Measurements from ENCODE around the gene CTAGE6. TPM values are rescaled to one million over a fixed set of nuclear protein-coding genes. Genes with fewer than 3 reads are reported as not detected.
"Not testable (repeated sequence)": the region's sequence is repeated elsewhere in the genome, so short reads cannot be mapped to it uniquely, and the experiment has no call there.

Gene CTAGE6
- total RNA-seq, 1 experiment from 2014 or later = not detected

DNA sequence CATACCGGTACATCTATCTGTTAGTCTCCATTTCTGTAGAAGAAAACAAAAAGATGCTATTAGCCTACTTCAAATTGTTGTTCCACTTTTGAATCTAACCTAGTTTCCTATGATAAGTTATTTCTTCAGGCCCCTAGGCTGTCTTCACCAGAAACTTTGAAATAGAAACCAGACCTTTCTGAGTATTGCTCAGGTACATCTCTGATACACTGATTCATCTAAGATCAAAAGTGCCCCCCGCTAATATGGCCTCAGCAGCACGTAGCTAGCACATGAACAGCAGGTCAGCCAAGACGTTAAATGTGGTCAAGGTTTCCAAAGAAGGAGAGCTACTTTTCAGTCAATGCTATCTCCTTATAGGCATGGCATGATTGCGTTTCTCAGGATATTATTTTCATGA lies 23.6 kb downstream of the CTAGE6 start:
- Histone ChIP-seq H4K20me1 (ENCODE audit: low read length) (no peaks in the 10 kb centered on the region), H3F3A (ENCODE audit: low read length, unreplicated experiment) (no peaks in the 10 kb centered on the region), H3K27me3 (ENCODE audit: low read length) (no peaks in the 10 kb centered on the region), H3K4me2 (ENCODE audit: low read length) (no peak overlapping the region), H2AFZ (ENCODE audit: low read length) (no peak overlapping the region), H3K9me2 (replicated peaks; ENCODE audit: low read length) (no peaks in the 10 kb centered on the region), H3K36me3 (ENCODE audit: low read depth, low read length) (no peaks in the 10 kb centered on the region), H3K4me1 (ENCODE audit: insufficient read depth, low read length) (no peaks in the 10 kb centered on the region), H3K9me3 (ENCODE audit: low read length) (no peaks in the 10 kb centered on the region), H3K4me3 (ENCODE audit: low read length) (no peak overlapping the region), H3K27ac (ENCODE audit: low read length) (no peak overlapping the region), H3K79me2 (ENCODE audit: low read length) (no peaks in the 10 kb centered on the region), H3K9ac (ENCODE audit: low read length) (no peak overlapping the region)
- TF ChIP-seq, protein P1, sequence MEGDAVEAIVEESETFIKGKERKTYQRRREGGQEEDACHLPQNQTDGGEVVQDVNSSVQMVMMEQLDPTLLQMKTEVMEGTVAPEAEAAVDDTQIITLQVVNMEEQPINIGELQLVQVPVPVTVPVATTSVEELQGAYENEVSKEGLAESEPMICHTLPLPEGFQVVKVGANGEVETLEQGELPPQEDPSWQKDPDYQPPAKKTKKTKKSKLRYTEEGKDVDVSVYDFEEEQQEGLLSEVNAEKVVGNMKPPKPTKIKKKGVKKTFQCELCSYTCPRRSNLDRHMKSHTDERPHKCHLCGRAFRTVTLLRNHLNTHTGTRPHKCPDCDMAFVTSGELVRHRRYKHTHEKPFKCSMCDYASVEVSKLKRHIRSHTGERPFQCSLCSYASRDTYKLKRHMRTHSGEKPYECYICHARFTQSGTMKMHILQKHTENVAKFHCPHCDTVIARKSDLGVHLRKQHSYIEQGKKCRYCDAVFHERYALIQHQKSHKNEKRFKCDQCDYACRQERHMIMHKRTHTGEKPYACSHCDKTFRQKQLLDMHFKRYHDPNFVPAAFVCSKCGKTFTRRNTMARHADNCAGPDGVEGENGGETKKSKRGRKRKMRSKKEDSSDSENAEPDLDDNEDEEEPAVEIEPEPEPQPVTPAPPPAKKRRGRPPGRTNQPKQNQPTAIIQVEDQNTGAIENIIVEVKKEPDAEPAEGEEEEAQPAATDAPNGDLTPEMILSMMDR (conservative IDR thresholded peaks at IDR 0.05; ENCODE audit: low read depth, low read length) = no peak
- POLR2A ChIA-PET (ENCODE audit: unreplicated experiment) = no interaction called here
- intact Hi-C loops (cut with micrococcal nuclease) = no loop called here
- CTCF ChIA-PET = no interaction called here
- ATAC-seq = no peak
- BruUV-seq (replicated peaks) = no TSS peak
- no peak for DNase-seq

DNA sequence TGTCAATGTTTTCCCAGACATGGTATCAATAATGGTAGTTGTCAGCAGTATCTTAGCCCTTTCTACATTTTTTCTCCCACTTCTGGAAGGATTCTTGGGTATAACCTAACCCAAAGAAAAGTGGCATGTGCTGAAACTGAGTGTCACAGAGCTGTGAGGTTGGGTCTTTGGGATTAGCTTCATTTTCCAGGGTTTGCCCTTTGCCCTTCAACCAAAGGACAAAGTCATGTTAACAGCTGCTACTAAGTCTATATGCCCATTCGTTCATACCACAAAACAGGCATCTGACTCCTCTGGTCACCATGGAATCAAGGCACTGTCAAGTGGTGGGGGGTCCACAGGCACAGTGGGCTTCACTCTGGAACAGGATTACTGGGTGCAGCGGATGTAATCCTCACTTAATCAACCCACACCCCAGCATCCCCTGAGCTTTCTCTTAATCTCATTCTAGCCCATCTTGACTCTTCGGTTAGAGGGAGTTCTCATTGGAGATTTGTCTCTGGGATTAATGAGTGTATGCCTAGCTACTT lies 29.1 kb downstream of the CTAGE6 start:
- Histone ChIP-seq H3K36me3 (ENCODE audit: low read depth, low read length) (no peaks in the 10 kb centered on the region), H3K4me3 (ENCODE audit: low read length) (no peak overlapping the region), H3K27me3 (ENCODE audit: low read length) (no peaks in the 10 kb centered on the region), H3K4me2 (ENCODE audit: low read length) (no peak overlapping the region), H3K27ac (ENCODE audit: low read length) (no peak overlapping the region), H3K9ac (ENCODE audit: low read length) (no peak overlapping the region), H3K4me1 (ENCODE audit: insufficient read depth, low read length) (no peaks in the 10 kb centered on the region), H3F3A (ENCODE audit: low read length, unreplicated experiment) (no peaks in the 10 kb centered on the region), H3K79me2 (ENCODE audit: low read length) (no peaks in the 10 kb centered on the region), H4K20me1 (ENCODE audit: low read length) (no peaks in the 10 kb centered on the region), H3K9me2 (replicated peaks; ENCODE audit: low read length) (no peaks in the 10 kb centered on the region), H2AFZ (ENCODE audit: low read length) (no peak overlapping the region), H3K9me3 (ENCODE audit: low read length) (no peaks in the 10 kb centered on the region)
- TF ChIP-seq EZH2phosphoT487 (IDR thresholded peaks at IDR 0.05; ENCODE audit: borderline replicate concordance, low read length) = no peak
- TF ChIP-seq, protein P1 (conservative IDR thresholded peaks at IDR 0.05; ENCODE audit: low read depth, low read length) = no peak
- TF ChIP-seq EZH2 (IDR thresholded peaks at IDR 0.05; ENCODE audit: low read length, unreplicated experiment) = no peak
- ChIA-PET CTCF (no interaction called here), POLR2A (ENCODE audit: unreplicated experiment) (no interaction called here)
- DNase-seq = no peak
- intact Hi-C loops (cut with micrococcal nuclease) = no loop called here
- BruUV-seq (replicated peaks) = no TSS peak
- no peak for ATAC-seq

- ATAC-seq = peak; percentile 58
- H3K4me1 ChIP-seq (ENCODE audit: insufficient read depth, low read length); H3K79me2 ChIP-seq (ENCODE audit: low read length); CTCF ChIA-PET; POLR2A ChIA-PET (ENCODE audit: unreplicated experiment); H3K9ac ChIP-seq (ENCODE audit: low read length); H3F3A ChIP-seq (ENCODE audit: low read length, unreplicated experiment); H3K36me3 ChIP-seq (ENCODE audit: low read depth, low read length); H3K9me2 ChIP-seq (replicated peaks; ENCODE audit: low read length); BruUV-seq (replicated peaks); H2AFZ ChIP-seq (ENCODE audit: low read length); H3K27me3 ChIP-seq (ENCODE audit: low read length); DNase-seq; H3K4me3 ChIP-seq (ENCODE audit: low read length); H3K4me2 ChIP-seq (ENCODE audit: low read length); H3K27ac ChIP-seq (ENCODE audit: low read length); H4K20me1 ChIP-seq (ENCODE audit: low read length); intact Hi-C loops (cut with micrococcal nuclease); H3K9me3 ChIP-seq (ENCODE audit: low read length): not testable (repeated sequence)
These were observed 29.9 kb downstream of the CTAGE6 start for GRCh38 chr7:143727561-143727960.

- POLR2A ChIA-PET (ENCODE audit: unreplicated experiment); intact Hi-C loops (cut with micrococcal nuclease); BruUV-seq (replicated peaks): not testable (repeated sequence)
These were observed 31.4 kb downstream of the CTAGE6 start for GRCh38 chr7:143726143-143726542.

DNA sequence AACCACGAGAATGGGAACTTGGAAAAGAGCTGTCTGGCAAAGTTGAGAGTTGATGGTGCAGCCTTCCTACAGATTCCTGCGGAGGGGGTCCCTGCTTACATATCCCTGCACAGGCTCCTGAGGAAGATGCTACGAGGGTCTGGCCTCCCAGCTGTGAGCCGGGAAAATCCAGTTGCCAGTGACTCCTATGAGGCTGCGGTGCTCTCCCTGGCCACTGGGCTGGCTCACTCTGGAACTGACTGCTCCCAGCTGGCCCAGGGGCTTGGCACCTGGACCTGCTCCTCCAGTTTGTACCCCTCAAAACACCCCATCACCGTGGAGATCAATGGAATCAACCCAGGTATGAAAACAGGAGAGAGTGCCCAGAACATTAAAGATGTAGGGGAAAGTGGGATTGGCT lies 37.2 kb downstream of the CTAGE6 start:
- POLR2A ChIA-PET (ENCODE audit: unreplicated experiment); H3F3A ChIP-seq (ENCODE audit: low read length, unreplicated experiment); H3K9ac ChIP-seq (ENCODE audit: low read length); H2AFZ ChIP-seq (ENCODE audit: low read length); H3K9me3 ChIP-seq (ENCODE audit: low read length); DNase-seq; H3K79me2 ChIP-seq (ENCODE audit: low read length); CTCF ChIA-PET; H3K9me2 ChIP-seq (replicated peaks; ENCODE audit: low read length); H3K4me1 ChIP-seq (ENCODE audit: insufficient read depth, low read length); H3K27me3 ChIP-seq (ENCODE audit: low read length); H3K27ac ChIP-seq (ENCODE audit: low read length); H3K4me3 ChIP-seq (ENCODE audit: low read length); H3K4me2 ChIP-seq (ENCODE audit: low read length); BruUV-seq (replicated peaks); H4K20me1 ChIP-seq (ENCODE audit: low read length); H3K36me3 ChIP-seq (ENCODE audit: low read depth, low read length); intact Hi-C loops (cut with micrococcal nuclease); ATAC-seq: not testable (repeated sequence)

More at GRCh38 chr7:143726143-143726542, 31.4 kb downstream of the CTAGE6 start:
- H4K20me1 ChIP-seq (ENCODE audit: low read length); H3K9ac ChIP-seq (ENCODE audit: low read length); H3K27me3 ChIP-seq (ENCODE audit: low read length); H3F3A ChIP-seq (ENCODE audit: low read length, unreplicated experiment); DNase-seq; H3K9me2 ChIP-seq (replicated peaks; ENCODE audit: low read length); H3K4me3 ChIP-seq (ENCODE audit: low read length); CTCF ChIA-PET; H3K36me3 ChIP-seq (ENCODE audit: low read depth, low read length); H3K4me1 ChIP-seq (ENCODE audit: insufficient read depth, low read length); H3K27ac ChIP-seq (ENCODE audit: low read length); H3K4me2 ChIP-seq (ENCODE audit: low read length); H3K9me3 ChIP-seq (ENCODE audit: low read length); H3K79me2 ChIP-seq (ENCODE audit: low read length); H2AFZ ChIP-seq (ENCODE audit: low read length): not testable (repeated sequence)
- peak; percentile 57 for ATAC-seq
